Esophagus (tissue), 2 donors: ENCODE results near the gene CADM4. TPM values are rescaled to one million over a fixed set of nuclear protein-coding genes. Genes with fewer than 3 reads are reported as not detected.

ENCODE experiments used
- H3K27ac ChIP-seq, 2 donors: one replicate each; pipeline ENCODE4 v1.5.1; 2013; ENCODE audit warnings: low read depth in 2 of 2, mild to moderate bottlenecking in 2 of 2, inconsistent platforms in 1 of 2, low read length in 1 of 2, moderate library complexity in 1 of 2
- H3K27me3 ChIP-seq, 2 donors: one replicate each; pipeline ENCODE4 v1.6.1; 2013; ENCODE audit warnings: low read length in 2 of 2, control low read depth in 1 of 2, mild to moderate bottlenecking in 1 of 2; ENCODE audit not compliant: insufficient read depth in 2 of 2, control insufficient read depth in 1 of 2
- H3K36me3 ChIP-seq, 2 donors: one replicate each; pipeline ENCODE4 v1.6.1; 2013; ENCODE audit warnings: low read length in 1 of 2; ENCODE audit not compliant: control insufficient read depth in 2 of 2, insufficient read depth in 2 of 2
- H3K4me1 ChIP-seq, 2 donors: one replicate each; pipeline ENCODE4 v1.6.1; 2013; ENCODE audit warnings: low read length in 1 of 2; ENCODE audit not compliant: control insufficient read depth in 2 of 2, insufficient read depth in 2 of 2
- H3K4me3 ChIP-seq, 2 donors: one replicate each; pipeline ENCODE4 v1.5.1; 2013; ENCODE audit warnings: low read length in 2 of 2, mild to moderate bottlenecking in 2 of 2, low read depth in 1 of 2, moderate library complexity in 1 of 2
- H3K9me3 ChIP-seq, 2 donors: one replicate each; pipeline ENCODE4 v1.6.1; 2013; ENCODE audit warnings: mild to moderate bottlenecking in 2 of 2, low read depth in 1 of 2, low read length in 1 of 2, moderate library complexity in 1 of 2; ENCODE audit not compliant: control insufficient read depth in 2 of 2, insufficient read depth in 1 of 2
- WGBS, 2 donors: extraction: QIAGEN DNeasy Blood & Tissue Kit; methylation state at CpG; one replicate each; pipeline ENCODE4 v1.1.7; 2013; 5-methylcytosine and 5-hydroxymethylcytosine counted together
- polyA plus RNA-seq, 2 donors: library from polyadenylated mRNA; stranded (reverse); fragments of 200-250 nt; gene quantifications; one replicate each; pipeline ENCODE4 v1.2.3, GENCODE V29; 2013
- donor health status: healthy with polysubstance abuse.
- donor health status: Bipolar disorder and iron deficiency.

Gene CADM4
- polyA plus RNA-seq, 2 donors, result 9.7 to 21.7 TPM

- Histone ChIP-seq H3K36me3 (no peaks in the 10 kb centered on the region), H3K4me1 (peaks cover 0 to 6% of the 10 kb centered on the region in 2 donors), H3K27me3 (no peaks in the 10 kb centered on the region), H3K27ac (peak overlapping the region in 1 of 2 donors; percentile 59), H3K9me3 (no peaks in the 10 kb centered on the region), H3K4me3 (no peak overlapping the region)
- 83 to 86% methylated on average over 11 of the region's 11 CpGs for WGBS, 2 donors
These were observed 36.3 kb upstream of the CADM4 start for GRCh38 chr19:43675906-43676305.

DNA sequence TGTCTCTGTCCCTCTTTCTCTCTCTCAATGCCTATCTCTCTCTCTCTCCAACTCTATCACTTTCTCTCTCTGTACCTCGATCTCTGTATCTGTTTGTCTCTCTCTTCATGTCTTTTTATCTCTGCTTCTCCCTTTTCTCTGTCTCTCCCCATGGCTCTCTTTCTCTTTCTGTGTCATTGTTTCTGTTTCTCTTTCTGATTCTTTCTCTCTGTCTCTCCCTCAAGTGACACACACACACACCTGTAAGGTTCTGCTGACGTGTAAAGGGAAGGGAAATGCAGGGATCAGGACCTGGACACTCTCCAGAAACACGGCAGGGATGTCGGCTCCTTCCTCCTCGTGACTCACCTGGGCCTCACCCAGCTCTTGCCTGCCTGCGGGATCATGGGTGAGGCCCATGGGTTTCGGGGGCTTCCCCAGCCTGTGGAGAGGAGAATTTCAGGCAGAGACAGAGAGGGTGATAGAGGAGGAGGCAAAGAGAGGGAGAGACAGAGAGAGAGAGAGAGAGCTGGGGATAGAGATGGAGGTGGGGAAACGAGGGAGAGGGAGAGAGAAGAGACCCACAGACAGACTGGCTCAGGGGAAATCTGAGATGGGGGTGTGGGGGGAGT, 35.7 kb upstream of the CADM4 start:
- WGBS, 2 donors, result 15 to 22% methylated on average over 8 of the region's 8 CpGs

DNA sequence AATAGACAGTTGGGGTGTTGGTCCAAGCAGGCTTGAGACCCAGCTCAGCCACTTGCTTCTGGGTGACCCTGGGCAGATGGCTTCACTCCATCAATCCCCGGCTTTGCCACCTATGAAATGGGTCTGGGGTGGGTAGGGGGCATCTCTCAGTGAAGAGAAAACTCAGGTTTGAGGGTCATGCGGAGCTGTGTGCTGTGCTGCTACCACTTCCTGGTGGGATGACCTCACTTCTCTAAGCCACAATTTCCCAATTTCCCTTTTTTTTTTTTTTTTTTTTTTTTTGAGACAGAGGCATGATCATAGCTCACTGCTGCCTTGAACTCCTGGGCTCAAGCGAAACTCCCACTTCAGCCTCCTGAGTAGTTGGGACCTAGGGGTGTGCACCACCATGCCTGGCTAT, 34.9 kb upstream of the CADM4 start:
- H3K27me3 ChIP-seq, result no peaks in the 10 kb centered on the region
- peak overlapping the region; percentile 81 to 84 for H3K27ac ChIP-seq
- no peaks in the 10 kb centered on the region for H3K9me3 ChIP-seq
- 71 to 87% methylated on average over 3 of the region's 3 CpGs for WGBS, 2 donors
- peaks cover 0 to 6% of the 10 kb centered on the region in 2 donors for H3K4me1 ChIP-seq
- H3K4me3 ChIP-seq, result no peak overlapping the region
- no peaks in the 10 kb centered on the region for H3K36me3 ChIP-seq

More for the DNA sequence above, 35.7 kb upstream of the CADM4 start:
- Histone ChIP-seq H3K4me3 (no peak overlapping the region), H3K9me3 (no peaks in the 10 kb centered on the region), H3K27ac (peak overlapping the region; percentile 81 to 84), H3K27me3 (no peaks in the 10 kb centered on the region), H3K4me1 (peaks cover 0 to 6% of the 10 kb centered on the region in 2 donors), H3K36me3 (no peaks in the 10 kb centered on the region)

- H3K36me3 ChIP-seq, result no peaks in the 10 kb centered on the region
- 93 to 94% methylated on average over 8 of the region's 8 CpGs for WGBS, 2 donors
- peaks cover 0 to 6% of the 10 kb centered on the region in 2 donors for H3K4me1 ChIP-seq
- no peaks in the 10 kb centered on the region for H3K9me3 ChIP-seq
- H3K27ac ChIP-seq, result no peak overlapping the region
- no peak overlapping the region for H3K4me3 ChIP-seq
- H3K27me3 ChIP-seq, result no peaks in the 10 kb centered on the region
These were observed 34.5 kb upstream of the CADM4 start for GRCh38 chr19:43674183-43674582.

- Histone ChIP-seq H3K4me1 (peaks cover 0 to 6% of the 10 kb centered on the region in 2 donors), H3K4me3 (no peak overlapping the region), H3K9me3 (no peaks in the 10 kb centered on the region), H3K27ac (no peak overlapping the region), H3K36me3 (no peaks in the 10 kb centered on the region), H3K27me3 (no peaks in the 10 kb centered on the region)
- 62 to 74% methylated on average over 3 of the region's 3 CpGs for WGBS, 2 donors
These were observed 34.0 kb upstream of the CADM4 start for GRCh38 chr19:43673637-43674036.

GRCh38 chr19:43672061-43672679, 32.5 kb upstream of the CADM4 start:
- H3K4me3 ChIP-seq, result no peak overlapping the region
- no peaks in the 10 kb centered on the region for H3K9me3 ChIP-seq
- no peaks in the 10 kb centered on the region for H3K36me3 ChIP-seq
- H3K4me1 ChIP-seq, result peaks cover 2 to 6% of the 10 kb centered on the region in 2 donors
- WGBS, 2 donors, result 43 to 68% methylated on average over 4 to 6 of the region's 6 CpGs
- no peaks in the 10 kb centered on the region for H3K27me3 ChIP-seq
- no peak overlapping the region for H3K27ac ChIP-seq

- Histone ChIP-seq H3K4me3 (peak overlapping the region; percentile 51 to 56), H3K9me3 (no peaks in the 10 kb centered on the region), H3K27ac (peak overlapping the region; percentile 92), H3K27me3 (no peaks in the 10 kb centered on the region), H3K4me1 (peaks cover 0 to 2% of the 10 kb centered on the region in 2 donors), H3K36me3 (peaks cover 0 to 2% of the 10 kb centered on the region in 2 donors)
- WGBS, 2 donors, result 0 to 1% methylated on average over 44 of the region's 44 CpGs
These were observed 28.9 kb upstream of the CADM4 start for GRCh38 chr19:43668406-43669109.

DNA sequence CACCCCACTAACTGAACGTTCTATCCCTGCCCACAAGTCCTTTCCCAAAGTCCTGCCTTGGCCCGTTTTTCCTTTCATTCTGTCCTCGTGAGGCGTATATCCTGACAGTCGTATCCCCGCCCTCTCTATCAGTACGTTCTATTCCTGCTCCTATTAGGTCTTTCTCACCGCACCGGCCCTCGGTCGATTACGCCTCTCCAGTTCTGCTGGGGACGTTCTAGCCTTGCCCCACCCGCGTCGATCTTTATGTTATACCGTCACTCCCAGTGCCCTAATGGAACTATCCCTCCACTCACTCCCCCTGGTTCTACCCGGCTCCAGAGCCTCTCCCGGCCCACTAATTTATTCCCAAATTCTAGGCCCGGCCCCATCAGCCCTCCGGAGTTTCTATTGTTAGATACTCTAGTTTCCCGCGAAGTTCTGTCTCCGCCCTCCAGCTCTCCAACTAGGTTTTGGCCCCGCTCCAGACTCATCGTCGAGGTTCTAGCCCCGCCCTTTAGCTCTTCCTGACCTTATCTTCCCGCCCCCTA, 28.3 kb upstream of the CADM4 start:
- Histone ChIP-seq H3K27ac (peak overlapping the region in 1 of 2 donors; percentile 81), H3K36me3 (peaks cover 0 to 2% of the 10 kb centered on the region in 2 donors), H3K4me3 (peak overlapping the region; percentile 7 to 54), H3K27me3 (no peaks in the 10 kb centered on the region), H3K9me3 (no peaks in the 10 kb centered on the region), H3K4me1 (peaks cover 0 to 2% of the 10 kb centered on the region in 2 donors)
- 8 to 12% methylated on average over 29 of the region's 29 CpGs for WGBS, 2 donors

GRCh38 chr19:43667126-43667875, 27.7 kb upstream of the CADM4 start:
- H3K27me3 ChIP-seq, result no peaks in the 10 kb centered on the region
- 62 to 64% methylated on average over 26 of the region's 26 CpGs for WGBS, 2 donors
- H3K4me1 ChIP-seq, result peaks cover 0 to 2% of the 10 kb centered on the region in 2 donors
- peaks cover 0 to 2% of the 10 kb centered on the region in 2 donors for H3K36me3 ChIP-seq
- peak overlapping the region; percentile 7 to 54 for H3K4me3 ChIP-seq
- H3K27ac ChIP-seq, result peak overlapping the region in 1 of 2 donors; percentile 81
- no peaks in the 10 kb centered on the region for H3K9me3 ChIP-seq
